ENCODE measurements around the gene RGMA.

The RGMA gene

GRCh38 chr15:93049233-93049632 lies 39.8 kb downstream of the RGMA start:
- Histone ChIP-seq H3K27ac (no peak overlapping the region), H2AFZ (no peak overlapping the region), H3K79me2 (no peaks in the 10 kb centered on the region), H3K9me3 (ENCODE audit: control insufficient read depth, low read length) (no peaks in the 10 kb centered on the region), H3K4me3 (ENCODE audit: low read depth, low read length) (no peak overlapping the region), H3K9ac (no peak overlapping the region), H3K36me3 (ENCODE audit: control insufficient read depth, insufficient read depth, low read length) (no peaks in the 10 kb centered on the region), H3K4me1 (no peaks in the 10 kb centered on the region), H3K4me2 (ENCODE audit: low read length) (no peak overlapping the region), H3K27me3 (ENCODE audit: control insufficient read depth, insufficient read depth, low read length) (no peaks in the 10 kb centered on the region)
- TF ChIP-seq CTCF (IDR thresholded peaks at IDR 0.05) = no peak

GRCh38 chr15:93048759-93049161 lies 40.3 kb downstream of the RGMA start:
- TF ChIP-seq CTCF (IDR thresholded peaks at IDR 0.05) = no peak
- H3K9ac ChIP-seq = no peak overlapping the region
- H2AFZ ChIP-seq = no peak overlapping the region
- H3K27ac ChIP-seq = no peak overlapping the region
- no peak overlapping the region for H3K4me2 ChIP-seq (ENCODE audit: low read length)
- no peaks in the 10 kb centered on the region for H3K27me3 ChIP-seq (ENCODE audit: control insufficient read depth, insufficient read depth, low read length)
- no peaks in the 10 kb centered on the region for H3K36me3 ChIP-seq (ENCODE audit: control insufficient read depth, insufficient read depth, low read length)
- H3K9me3 ChIP-seq (ENCODE audit: control insufficient read depth, low read length) = no peaks in the 10 kb centered on the region
- no peaks in the 10 kb centered on the region for H3K4me1 ChIP-seq
- no peaks in the 10 kb centered on the region for H3K79me2 ChIP-seq
- H3K4me3 ChIP-seq (ENCODE audit: low read depth, low read length) = no peak overlapping the region

GRCh38 chr15:93048426-93048721 lies 40.6 kb downstream of the RGMA start:
- Histone ChIP-seq H3K9ac (no peak overlapping the region), H3K27me3 (ENCODE audit: control insufficient read depth, insufficient read depth, low read length) (no peaks in the 10 kb centered on the region), H3K36me3 (ENCODE audit: control insufficient read depth, insufficient read depth, low read length) (no peaks in the 10 kb centered on the region), H3K4me3 (ENCODE audit: low read depth, low read length) (no peak overlapping the region), H3K4me1 (no peaks in the 10 kb centered on the region), H3K79me2 (no peaks in the 10 kb centered on the region), H3K9me3 (ENCODE audit: control insufficient read depth, low read length) (no peaks in the 10 kb centered on the region), H2AFZ (no peak overlapping the region), H3K4me2 (ENCODE audit: low read length) (no peak overlapping the region), H3K27ac (no peak overlapping the region)
- no peak for TF ChIP-seq CTCF (IDR thresholded peaks at IDR 0.05)

GRCh38 chr15:93047621-93048425 lies 41.2 kb downstream of the RGMA start:
- Histone ChIP-seq H3K9me3 (ENCODE audit: control insufficient read depth, low read length) (no peaks in the 10 kb centered on the region), H3K4me3 (ENCODE audit: low read depth, low read length) (no peak overlapping the region), H3K79me2 (no peaks in the 10 kb centered on the region), H3K36me3 (ENCODE audit: control insufficient read depth, insufficient read depth, low read length) (no peaks in the 10 kb centered on the region), H3K4me1 (no peaks in the 10 kb centered on the region), H3K4me2 (ENCODE audit: low read length) (no peak overlapping the region), H3K27ac (no peak overlapping the region), H3K27me3 (ENCODE audit: control insufficient read depth, insufficient read depth, low read length) (no peaks in the 10 kb centered on the region), H3K9ac (no peak overlapping the region), H2AFZ (no peak overlapping the region)
- TF ChIP-seq CTCF (IDR thresholded peaks at IDR 0.05) = no peak

GRCh38 chr15:93046721-93047120 lies 42.3 kb downstream of the RGMA start:
- H3K4me1 ChIP-seq = no peaks in the 10 kb centered on the region
- H3K27ac ChIP-seq = no peak overlapping the region
- no peak overlapping the region for H3K4me2 ChIP-seq (ENCODE audit: low read length)
- no peak overlapping the region for H3K4me3 ChIP-seq (ENCODE audit: low read depth, low read length)
- H3K36me3 ChIP-seq (ENCODE audit: control insufficient read depth, insufficient read depth, low read length) = no peaks in the 10 kb centered on the region
- H2AFZ ChIP-seq = no peak overlapping the region
- no peaks in the 10 kb centered on the region for H3K79me2 ChIP-seq
- no peaks in the 10 kb centered on the region for H3K9me3 ChIP-seq (ENCODE audit: control insufficient read depth, low read length)
- no peaks in the 10 kb centered on the region for H3K27me3 ChIP-seq (ENCODE audit: control insufficient read depth, insufficient read depth, low read length)
- TF ChIP-seq CTCF (IDR thresholded peaks at IDR 0.05) = no peak
- H3K9ac ChIP-seq = no peak overlapping the region

Data from parathyroid adenoma (tissue), 2 donors.